PFSK-1 (cell line): ENCODE results near the gene TCF21.

Source experiments
- FOXP2 ChIP-seq: optimal IDR thresholded peaks from 2 replicates; pipeline ENCODE3; 2011; ENCODE audit warnings: borderline replicate concordance, control low read depth, inconsistent platforms; ENCODE audit not compliant: insufficient read depth; ENCODE audit errors: extremely low read length, extremely low read depth
- POLR2AphosphoS5 ChIP-seq: IDR thresholded peaks from 2 replicates; pipeline ENCODE4 v1.6.1; 2012; ENCODE audit warnings: low read depth, mild to moderate bottlenecking, control low read depth, low read length, moderate library complexity
- REST ChIP-seq, 2 experiments: IDR thresholded peaks; 2 replicates each; pipeline versions ENCODE4 v1.6.1 to v1.8.0; 2011 to 2012; ENCODE audit warnings: low read depth in 2 of 2, low read length in 2 of 2, control low read depth in 1 of 2, inconsistent platforms in 1 of 2, mild to moderate bottlenecking in 1 of 2, moderate library complexity in 1 of 2; ENCODE audit not compliant: insufficient read depth in 1 of 2
- SIN3A ChIP-seq: IDR thresholded peaks from 2 replicates; pipeline ENCODE4 v1.6.1; 2012; ENCODE audit warnings: mild to moderate bottlenecking, low read length, moderate library complexity, borderline replicate concordance; ENCODE audit not compliant: insufficient read depth
- TAF1 ChIP-seq: IDR thresholded peaks from 2 replicates; pipeline ENCODE4 v1.6.1; 2012; ENCODE audit warnings: low read length, control low read depth, borderline replicate concordance; ENCODE audit not compliant: insufficient read depth

Gene TCF21

GRCh38 chr6:133892813-133893691 is 4.1 kb downstream of the TCF21 start:
- TF ChIP-seq SIN3A: no peak
- TF ChIP-seq POLR2AphosphoS5: no peak
- no peak for TF ChIP-seq FOXP2
- TF ChIP-seq REST (IDR thresholded peaks at IDR 0.05; ENCODE audit: insufficient read depth in 1 of 2, low read depth in 2 of 2, low read length in 2 of 2): no peak
- no peak for TF ChIP-seq TAF1

- TF ChIP-seq REST (IDR thresholded peaks at IDR 0.05; ENCODE audit: insufficient read depth in 1 of 2, low read depth in 2 of 2, low read length in 2 of 2) (no peak), FOXP2 (no peak), POLR2AphosphoS5 (no peak)
Observed at GRCh38 chr6:133893946-133894345, 5.0 kb downstream of the TCF21 start.

DNA sequence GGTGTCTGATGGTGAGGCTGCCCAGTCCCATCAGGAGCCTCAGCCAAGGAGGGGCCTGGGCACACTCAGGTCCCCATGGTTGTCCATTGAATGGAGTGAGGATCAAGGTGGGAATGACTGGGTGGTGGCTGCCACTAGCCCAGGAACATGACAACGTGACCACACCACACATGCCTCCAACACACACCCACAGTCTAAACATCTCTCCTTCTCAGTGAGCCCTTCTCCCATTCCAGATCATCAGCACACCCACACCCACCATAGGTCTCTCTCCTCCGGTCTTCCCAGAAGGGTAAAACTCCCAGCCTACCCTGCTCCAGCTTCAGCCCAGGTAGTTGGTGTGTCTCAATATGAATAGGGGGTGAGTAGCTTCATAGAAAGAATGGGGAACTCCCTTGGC is 5.5 kb downstream of the TCF21 start:
- TF ChIP-seq REST (IDR thresholded peaks at IDR 0.05; ENCODE audit: insufficient read depth in 1 of 2, low read depth in 2 of 2, low read length in 2 of 2): no peak
- TF ChIP-seq TAF1: no peak
- TF ChIP-seq FOXP2: no peak
- TF ChIP-seq POLR2AphosphoS5: no peak
- no peak for TF ChIP-seq SIN3A

GRCh38 chr6:133894795-133895358 is 6.0 kb downstream of the TCF21 start:
- TF ChIP-seq TAF1: no peak
- TF ChIP-seq FOXP2: no peak
- TF ChIP-seq POLR2AphosphoS5: no peak
- no peak for TF ChIP-seq REST (IDR thresholded peaks at IDR 0.05; ENCODE audit: insufficient read depth in 1 of 2, low read depth in 2 of 2, low read length in 2 of 2)
- TF ChIP-seq SIN3A: no peak
